ENCODE results near the gene TRO. TPM values are rescaled to one million over a fixed set of nuclear protein-coding genes. Genes with fewer than 3 reads are reported as not detected.

TRO gene
- total RNA-seq, 2 donors from 2014 or later, result 118 to 169 TPM

- no peaks in the 10 kb centered on the region for H3K27me3 Mint-ChIP-seq (ENCODE audit: insufficient read depth)
- WGBS, 2 experiments (ENCODE audit: insufficient coverage in 1 of 2, insufficient read length in 1 of 2), result 89 to 100% methylated on average over 1 to 2 of the region's 2 CpGs
- H3K27ac Mint-ChIP-seq, result no peak overlapping the region
- Histone ChIP-seq H3K27me3 (ENCODE audit: control insufficient read depth, insufficient read depth, low read length, poor library complexity, severe bottlenecking) (no peaks in the 10 kb centered on the region), H3K9ac (ENCODE audit: extremely low read depth, low read length, poor library complexity, severe bottlenecking) (no peak overlapping the region), H3K36me3 (ENCODE audit: control insufficient read depth, insufficient read depth, low read length) (peaks cover 57% of the 10 kb centered on the region), H3K27ac (ENCODE audit: low read depth, low read length) (no peak overlapping the region), H3K9me3 (ENCODE audit: control insufficient read depth, low read length) (no peaks in the 10 kb centered on the region), H3K4me3 (ENCODE audit: low read length) (no peak overlapping the region), H3K4me1 (ENCODE audit: control insufficient read depth, insufficient read depth, low read length) (no peaks in the 10 kb centered on the region)
- DNase-seq, result no peak
- no peaks in the 10 kb centered on the region for H3K4me1 Mint-ChIP-seq
- TF ChIP-seq CTCF (conservative IDR thresholded peaks at IDR 0.05), result no peak
- H3K4me3 Mint-ChIP-seq, result no peak overlapping the region
- H3K36me3 Mint-ChIP-seq (ENCODE audit: low read depth), result peaks cover 28% of the 10 kb centered on the region
- H3K9me3 Mint-ChIP-seq, result peaks cover 57% of the 10 kb centered on the region
Observed at GRCh38 chrX:54931107-54931506, 10.5 kb downstream of the TRO start.

GRCh38 chrX:54933150-54933826, 12.7 kb downstream of the TRO start:
- no peaks in the 10 kb centered on the region for H3K9me3 ChIP-seq (ENCODE audit: control insufficient read depth, low read length)
- H3K4me1 ChIP-seq (ENCODE audit: control insufficient read depth, insufficient read depth, low read length), result no peaks in the 10 kb centered on the region
- DNase-seq, result no peak
- peaks cover 57% of the 10 kb centered on the region for H3K9me3 Mint-ChIP-seq
- TF ChIP-seq CTCF (conservative IDR thresholded peaks at IDR 0.05), result no peak
- H3K4me3 ChIP-seq (ENCODE audit: low read length), result no peak overlapping the region
- H3K36me3 Mint-ChIP-seq (ENCODE audit: low read depth), result peaks cover 15% of the 10 kb centered on the region
- H3K27ac ChIP-seq (ENCODE audit: low read depth, low read length), result no peak overlapping the region
- H3K4me1 Mint-ChIP-seq, result no peaks in the 10 kb centered on the region
- no peak overlapping the region for H3K9ac ChIP-seq (ENCODE audit: extremely low read depth, low read length, poor library complexity, severe bottlenecking)
- no peaks in the 10 kb centered on the region for H3K27me3 ChIP-seq (ENCODE audit: control insufficient read depth, insufficient read depth, low read length, poor library complexity, severe bottlenecking)
- no peak overlapping the region for H3K4me3 Mint-ChIP-seq
- no peak overlapping the region for H3K27ac Mint-ChIP-seq
- H3K27me3 Mint-ChIP-seq (ENCODE audit: insufficient read depth), result no peaks in the 10 kb centered on the region
- H3K36me3 ChIP-seq (ENCODE audit: control insufficient read depth, insufficient read depth, low read length), result peaks cover 36% of the 10 kb centered on the region
- 91% methylated on average over 10 of the region's 10 CpGs; no CpG with 5 or more reads in 1 of the 2 experiments for WGBS, 2 experiments (ENCODE audit: insufficient coverage in 1 of 2, insufficient read length in 1 of 2)

GRCh38 chrX:54934058-54934457, 13.4 kb downstream of the TRO start:
- no peaks in the 10 kb centered on the region for H3K27me3 ChIP-seq (ENCODE audit: control insufficient read depth, insufficient read depth, low read length, poor library complexity, severe bottlenecking)
- Mint-ChIP-seq H3K27me3 (ENCODE audit: insufficient read depth) (peaks cover 3% of the 10 kb centered on the region), H3K27ac (no peak overlapping the region), H3K9me3 (peaks cover 59% of the 10 kb centered on the region), H3K4me3 (no peak overlapping the region), H3K36me3 (ENCODE audit: low read depth) (peaks cover 11% of the 10 kb centered on the region), H3K4me1 (no peaks in the 10 kb centered on the region)
- H3K27ac ChIP-seq (ENCODE audit: low read depth, low read length), result no peak overlapping the region
- H3K36me3 ChIP-seq (ENCODE audit: control insufficient read depth, insufficient read depth, low read length), result peaks cover 29% of the 10 kb centered on the region
- no peak overlapping the region for H3K4me3 ChIP-seq (ENCODE audit: low read length)
- DNase-seq, result no peak
- no peak overlapping the region for H3K9ac ChIP-seq (ENCODE audit: extremely low read depth, low read length, poor library complexity, severe bottlenecking)
- no peaks in the 10 kb centered on the region for H3K9me3 ChIP-seq (ENCODE audit: control insufficient read depth, low read length)
- no peak for TF ChIP-seq CTCF (conservative IDR thresholded peaks at IDR 0.05)
- H3K4me1 ChIP-seq (ENCODE audit: control insufficient read depth, insufficient read depth, low read length), result no peaks in the 10 kb centered on the region
- 94% methylated on average over 6 of the region's 6 CpGs; no CpG with 5 or more reads in 1 of the 2 experiments for WGBS, 2 experiments (ENCODE audit: insufficient coverage in 1 of 2, insufficient read length in 1 of 2)
